B cell (primary cell): ENCODE measurements around the gene DOCK1. TPM values are rescaled to one million over a fixed set of nuclear protein-coding genes. Genes with fewer than 3 reads are reported as not detected.

Source experiments
- ATAC-seq: fragments of 200-7000 bp; cut with Tn5 transposase; one replicate; pipeline ENCODE4 v1.10.0; 2021; ENCODE audit warnings: low read depth, mild to moderate bottlenecking, moderate number of reproducible peaks, moderate library complexity
- CTCF ChIA-PET: fragments of 350-600 bp; sonication (Branson Sonifier 250); formaldehyde crosslinking; loops from one replicate; lab custom pipeline; 2021; ENCODE audit warnings: antibody characterized with exemption, inconsistent platforms; lab: Charles Lee
- POLR2A ChIA-PET: fragments of 350-600 bp; sonication (Branson Sonifier 250); formaldehyde crosslinking; loops from one replicate; lab custom pipeline; 2021; ENCODE audit warnings: antibody characterized with exemption; lab: Charles Lee
- DNase-seq: peaks from one replicate; pipeline ENCODE4 v3.0.0; 2013
- H2AFZ ChIP-seq: 2 replicates; pipeline ENCODE4 v1.6.1; 2012; ENCODE audit warnings: mild to moderate bottlenecking, low read depth, low read length; ENCODE audit not compliant: insufficient read depth, poor library complexity, severe bottlenecking
- H3K27ac ChIP-seq, 2 donors: 1 replicate in 1 of 2; 2 replicates in 1 of 2; pipeline ENCODE4 v1.5.1; 2012 to 2013; ENCODE audit warnings: low read length in 2 of 2, mild to moderate bottlenecking in 2 of 2, moderate library complexity in 1 of 2
- H3K27me3 ChIP-seq, 4 experiments: fragments of 200-600 bp in 1 of 4; sonication (generic) in 1 of 4; replicated peaks in 1 of 4; 1 replicate in 2 of 4; 2 replicates in 2 of 4; pipeline versions ENCODE4 v1.6.1 to v1.7.0; 2013 to 2016; ENCODE audit warnings: low read length in 3 of 4, mild to moderate bottlenecking in 2 of 4, mixed read lengths in 1 of 4, moderate library complexity in 1 of 4; ENCODE audit not compliant: insufficient read depth in 4 of 4, control insufficient read depth in 3 of 4; ENCODE audit errors: control extremely low read depth in 1 of 4
- H3K36me3 ChIP-seq, 2 experiments: replicated peaks in 1 of 2; 1 replicate in 1 of 2; 2 replicates in 1 of 2; pipeline versions ENCODE4 v1.6.1 to v1.7.1; 2013; ENCODE audit warnings: low read length in 1 of 2; ENCODE audit not compliant: insufficient read depth in 2 of 2, control insufficient read depth in 1 of 2; ENCODE audit errors: control extremely low read depth in 1 of 2, extremely low read depth in 1 of 2
- H3K4me1 ChIP-seq, 2 donors: fragments of 200-600 bp in 1 of 2; sonication (generic) in 1 of 2; 1 replicate in 1 of 2; 2 replicates in 1 of 2; pipeline versions ENCODE4 v1.5.1 to v1.6.1; 2013 to 2017; ENCODE audit warnings: low read length in 2 of 2; ENCODE audit not compliant: control insufficient read depth in 2 of 2, insufficient read depth in 2 of 2
- H3K4me2 ChIP-seq: replicated peaks from 2 replicates; pipeline ENCODE3; 2012; ENCODE audit warnings: mild to moderate bottlenecking, low read depth, low read length; ENCODE audit not compliant: poor library complexity, severe bottlenecking
- H3K4me3 ChIP-seq, 5 experiments: fragments of 200-600 bp in 1 of 5; sonication (generic) in 1 of 5; 1 replicate in 3 of 5; 2 replicates in 2 of 5; pipeline versions ENCODE4 v1.5.1 to v1.7.0; 2011 to 2016; ENCODE audit warnings: low read length in 4 of 5, mild to moderate bottlenecking in 4 of 5, low read depth in 2 of 5, control low read depth in 1 of 5, moderate library complexity in 1 of 5; ENCODE audit not compliant: insufficient read depth in 1 of 5; ENCODE audit errors: control extremely low read depth in 1 of 5, extremely low read depth in 1 of 5
- H3K79me2 ChIP-seq: fragments of 200-600 bp; sonication (generic); one replicate; pipeline ENCODE4 v1.6.0; 2016; ENCODE audit warnings: low read length; ENCODE audit not compliant: control insufficient read depth, insufficient read depth
- H3K9ac ChIP-seq: fragments of 200-600 bp; sonication (generic); 2 replicates; pipeline ENCODE4 v1.6.1; 2017; ENCODE audit warnings: mild to moderate bottlenecking, low read length, moderate library complexity
- H3K9me3 ChIP-seq, 3 donors: one replicate each; pipeline versions ENCODE4 v1.6.1 to v1.7.1; 2013; ENCODE audit warnings: low read length in 2 of 3; ENCODE audit not compliant: control insufficient read depth in 2 of 3, insufficient read depth in 1 of 3; ENCODE audit errors: control extremely low read depth in 1 of 3
- H4K20me1 ChIP-seq: 2 replicates; pipeline ENCODE4 v1.6.0; 2012; ENCODE audit warnings: mild to moderate bottlenecking, low read length; ENCODE audit not compliant: insufficient read depth, control insufficient read depth, poor library complexity, severe bottlenecking
- H3K27ac Mint-ChIP-seq: one replicate; pipeline ENCODE4 v1.8.0; 2021; ENCODE audit warnings: mixed read lengths
- H3K27me3 Mint-ChIP-seq: one replicate; pipeline ENCODE4 v1.8.0; 2021; ENCODE audit warnings: mixed read lengths
- H3K4me1 Mint-ChIP-seq: one replicate; pipeline ENCODE4 v1.8.0; 2021; ENCODE audit warnings: mixed read lengths
- H3K4me3 Mint-ChIP-seq: one replicate; pipeline ENCODE4 v1.8.0; 2021; ENCODE audit warnings: mixed read lengths
- H3K9me3 Mint-ChIP-seq: one replicate; pipeline ENCODE4 v1.8.0; 2022; ENCODE audit warnings: mixed read lengths; ENCODE audit not compliant: insufficient read depth
- CTCF ChIP-seq: fragments of 200-600 bp; IDR thresholded peaks from one replicate; pipeline ENCODE4 v1.8.0; 2022; ENCODE audit warnings: antibody characterized with exemption, mild to moderate bottlenecking
- EZH2 ChIP-seq: IDR thresholded peaks from 2 replicates; pipeline ENCODE4 v1.6.1; 2012; ENCODE audit warnings: borderline replicate concordance, low read depth, mild to moderate bottlenecking, moderate library complexity, low read length; ENCODE audit not compliant: insufficient read depth, poor library complexity, severe bottlenecking
- WGBS: methylation state at CpG from one replicate; pipeline ENCODE4 v1.1.5; 2013; ENCODE audit warnings: missing lambda C conversion rate; ENCODE audit not compliant: insufficient coverage; 5-methylcytosine and 5-hydroxymethylcytosine counted together
- intact Hi-C: fragments of 100-400 bp; cut with micrococcal nuclease; formaldehyde crosslinking; loops from one replicate; pipeline ENCODE4 v1.10.0; 2022
- polyA plus RNA-seq: library from polyadenylated mRNA; depleted of rRNA; stranded (reverse); fragments of >200 nt; gene quantifications from 2 replicates; pipeline ENCODE4 v1.2.3, GENCODE V29; 2012
- total RNA-seq, 2 donors: library from RNA; stranded (reverse); fragments of 120-200 nt in 1 of 2; gene quantifications; 1 replicate in 1 of 2; 2 replicates in 1 of 2; pipeline versions ENCODE4 v1.2.3 to v1.2.4, GENCODE V29; 2013 to 2022

Gene DOCK1
- total and polyA plus RNA-seq, 2 donors (not counting 1 experiment from before 2014, with no cell fraction given), result not detected

GRCh38 chr10:127015373-127015772 lies 110.1 kb downstream of the DOCK1 start:
- H3K4me1 Mint-ChIP-seq, result no peaks in the 10 kb centered on the region
- Histone ChIP-seq H3K4me1 (no peaks in the 10 kb centered on the region), H2AFZ (no peak overlapping the region), H3K27me3 (no peaks in the 10 kb centered on the region), H3K9me3 (peaks cover 0 to 12% (median 0%) of the 10 kb centered on the region in 3 donors), H3K79me2 (no peaks in the 10 kb centered on the region), H4K20me1 (no peaks in the 10 kb centered on the region), H3K4me2 (no peak overlapping the region), H3K36me3 (no peaks in the 10 kb centered on the region), H3K27ac (no peak overlapping the region), H3K9ac (no peak overlapping the region), H3K4me3 (no peak overlapping the region)
- intact Hi-C loops, result no loop called here
- POLR2A ChIA-PET, result no interaction called here
- TF ChIP-seq CTCF (no peak), EZH2 (no peak)
- no peaks in the 10 kb centered on the region for H3K27me3 Mint-ChIP-seq
- ATAC-seq, result no peak
- WGBS, result 95% methylated on average over 12 of the region's 12 CpGs
- no peak for DNase-seq
- CTCF ChIA-PET, result no interaction called here
- no peaks in the 10 kb centered on the region for H3K9me3 Mint-ChIP-seq
- no peak overlapping the region for H3K27ac Mint-ChIP-seq
- H3K4me3 Mint-ChIP-seq, result no peak overlapping the region

GRCh38 chr10:127016331-127016730 lies 111.1 kb downstream of the DOCK1 start:
- Histone ChIP-seq H3K9ac (no peak overlapping the region), H3K4me2 (no peak overlapping the region), H3K4me1 (no peaks in the 10 kb centered on the region), H3K27me3 (no peaks in the 10 kb centered on the region), H3K36me3 (no peaks in the 10 kb centered on the region), H3K27ac (no peak overlapping the region), H3K79me2 (no peaks in the 10 kb centered on the region), H3K9me3 (peaks cover 0 to 12% (median 0%) of the 10 kb centered on the region in 3 donors), H4K20me1 (no peaks in the 10 kb centered on the region), H2AFZ (no peak overlapping the region), H3K4me3 (no peak overlapping the region)
- POLR2A ChIA-PET, result no interaction called here
- CTCF ChIA-PET, result no interaction called here
- TF ChIP-seq CTCF (no peak), EZH2 (no peak)
- no peak for DNase-seq
- Mint-ChIP-seq H3K27me3 (no peaks in the 10 kb centered on the region), H3K9me3 (no peaks in the 10 kb centered on the region), H3K27ac (no peak overlapping the region), H3K4me1 (no peaks in the 10 kb centered on the region), H3K4me3 (no peak overlapping the region)
- intact Hi-C loops, result no loop called here
- no peak for ATAC-seq
- 87% methylated on average over 9 of the region's 11 CpGs for WGBS
